ES-I3 (cell line): ENCODE data around the gene EIF2B4.
"Not testable (repeated sequence)": the region's sequence is repeated elsewhere in the genome, so short reads cannot be mapped to it uniquely, and the experiment has no call there.

Source experiments
- H3K36me3 ChIP-seq: 2 replicates; pipeline ENCODE4 v1.6.1; 2013; ENCODE audit warnings: mild to moderate bottlenecking, low read length, control low read depth, moderate library complexity; ENCODE audit not compliant: insufficient read depth
- H3K4me1 ChIP-seq: 2 replicates; pipeline ENCODE4 v1.6.1; 2013; ENCODE audit warnings: mild to moderate bottlenecking, control low read depth, low read length; ENCODE audit not compliant: insufficient read depth
- H3K9ac ChIP-seq: 2 replicates; pipeline ENCODE4 v1.6.1; 2013; ENCODE audit warnings: low read depth, mild to moderate bottlenecking, low read length, moderate library complexity
- H3K9me3 ChIP-seq: 2 replicates; pipeline ENCODE4 v1.6.1; 2013; ENCODE audit warnings: mild to moderate bottlenecking, low read length, moderate library complexity; ENCODE audit not compliant: control insufficient read depth, insufficient read depth

The EIF2B4 gene

DNA sequence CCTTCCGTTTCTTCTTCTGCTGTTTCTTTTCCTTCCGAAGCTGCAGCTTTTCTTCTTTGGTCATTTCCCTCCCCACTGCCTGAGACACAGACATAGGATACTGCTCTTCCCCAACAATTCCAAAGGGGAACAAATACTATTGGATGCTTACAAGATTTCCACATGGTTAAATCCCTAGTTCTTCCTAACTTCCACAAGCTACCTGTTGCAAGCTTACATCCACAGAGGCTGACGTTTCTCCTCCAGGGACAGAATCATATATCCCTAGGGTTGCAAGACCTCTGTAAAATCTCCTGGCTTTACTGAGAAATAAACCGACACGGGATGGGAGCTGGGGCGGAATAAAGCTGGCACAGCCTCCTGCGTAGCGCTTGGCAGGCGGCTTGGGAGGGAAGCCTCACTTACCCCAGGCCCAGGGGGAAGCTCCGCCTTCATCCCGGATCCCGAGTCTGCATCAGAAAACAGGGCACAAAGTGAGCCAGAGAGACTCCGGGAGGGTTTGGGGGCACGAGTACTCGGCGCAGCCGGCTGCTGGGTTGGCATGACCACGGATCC is 590 bp downstream of the EIF2B4 start:
- Histone ChIP-seq H3K9me3 (no peaks in the 10 kb centered on the region), H3K36me3 (peaks cover 34% of the 10 kb centered on the region), H3K4me1 (peaks cover 18% of the 10 kb centered on the region), H3K9ac (peak overlapping the region; percentile 88)

- Histone ChIP-seq H3K36me3 (peaks cover 29% of the 10 kb centered on the region), H3K9me3 (no peaks in the 10 kb centered on the region)
These were observed 6.2 kb downstream of the EIF2B4 start for GRCh38 chr2:27363933-27364332.

GRCh38 chr2:27362678-27363420 is 7.3 kb downstream of the EIF2B4 start:
- Histone ChIP-seq H3K4me1 (no peaks in the 10 kb centered on the region), H3K9ac (no peak overlapping the region), H3K36me3 (peaks cover 20% of the 10 kb centered on the region; the same call in 1 of the 2 replicates), H3K9me3 (no peaks in the 10 kb centered on the region)

More at GRCh38 chr2:27363933-27364332, 6.2 kb downstream of the EIF2B4 start:
- Histone ChIP-seq H3K9ac (no peak overlapping the region), H3K4me1 (no peaks in the 10 kb centered on the region)

- no peaks in the 10 kb centered on the region for H3K9me3 ChIP-seq
- H3K4me1 ChIP-seq, result peaks cover 17% of the 10 kb centered on the region; the same call in 1 of the 2 replicates
- no peaks in the 10 kb centered on the region for H3K36me3 ChIP-seq
- peak within 1 kb of the TSS; percentile 82 for H3K9ac ChIP-seq
These were observed 13.6 kb downstream of the EIF2B4 start, which contains the start of gene GTF3C2 for GRCh38 chr2:27356382-27357181. Gene GTF3C2, minus strand, starts transcription at chr2:27356764. Its CDS starts 13,210 bp downstream, at chr2:27343554.

- Histone ChIP-seq H3K9ac (peak overlapping the region; percentile 82), H3K36me3 (no peaks in the 10 kb centered on the region), H3K4me1 (peaks cover 17% of the 10 kb centered on the region; the same call in 1 of the 2 replicates), H3K9me3 (no peaks in the 10 kb centered on the region)
These were observed 14.1 kb downstream of the EIF2B4 start for GRCh38 chr2:27356056-27356381.

DNA sequence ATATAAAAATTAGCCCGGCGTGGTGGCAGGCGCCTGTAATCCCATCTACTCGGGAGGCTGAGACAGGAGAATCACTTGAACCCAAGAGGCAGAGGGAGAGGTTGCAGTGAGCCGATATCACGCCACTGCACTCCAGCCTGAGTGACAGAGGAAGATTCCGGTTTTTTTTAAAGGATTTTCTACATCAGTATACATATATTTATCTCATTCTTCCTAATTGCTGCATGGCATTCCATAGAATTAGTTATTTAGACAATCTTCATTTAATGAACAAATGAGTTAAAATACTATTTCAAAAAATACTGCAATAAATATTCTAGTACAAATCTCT is 15.6 kb downstream of the EIF2B4 start:
- H3K9ac ChIP-seq, result no peak overlapping the region
- peaks cover 17% of the 10 kb centered on the region; the same call in 1 of the 2 replicates for H3K4me1 ChIP-seq
- no peaks in the 10 kb centered on the region; the same call in 1 of the 2 replicates for H3K36me3 ChIP-seq
- no peaks in the 10 kb centered on the region for H3K9me3 ChIP-seq

DNA sequence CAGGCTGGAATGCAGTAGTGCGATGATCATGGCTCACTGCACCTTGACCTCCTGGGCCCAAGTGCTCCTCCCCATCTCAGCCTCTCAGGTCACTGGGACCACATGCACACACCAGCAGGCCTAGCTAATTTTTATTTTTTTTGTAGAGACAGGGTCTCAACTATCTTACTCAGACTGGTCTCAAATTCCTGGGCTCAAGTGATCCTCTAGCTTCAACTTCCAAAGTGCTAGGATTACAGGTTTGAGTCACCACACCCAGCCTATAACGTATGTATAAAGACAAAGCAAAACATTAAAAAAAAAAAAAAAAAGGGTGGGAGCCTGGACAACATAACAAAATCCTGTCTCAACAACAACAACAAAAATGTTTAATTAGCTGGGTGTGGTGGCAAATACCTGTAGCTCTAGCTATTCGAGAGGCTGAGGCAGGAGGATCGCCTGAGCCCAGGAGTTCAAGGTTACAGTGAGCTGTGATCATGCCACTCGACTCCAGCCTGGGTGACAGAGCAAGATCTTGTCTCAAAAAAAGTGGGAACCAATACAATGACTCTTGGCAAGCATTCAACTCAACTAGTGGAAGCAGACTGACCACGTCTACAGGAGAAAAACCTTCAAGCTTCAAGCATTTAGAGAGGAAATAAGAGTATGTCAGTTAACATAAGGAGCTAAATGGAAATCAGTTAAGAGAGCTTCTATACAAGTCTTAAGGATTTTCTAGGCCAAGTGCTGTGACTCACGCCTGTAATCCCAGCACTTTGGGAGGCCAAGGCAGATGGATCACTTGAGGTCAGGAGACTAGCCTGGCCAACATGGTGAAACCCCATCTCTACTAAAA is 16.2 kb downstream of the EIF2B4 start:
- Histone ChIP-seq H3K36me3 (no peaks in the 10 kb centered on the region; the same call in 1 of the 2 replicates), H3K9ac (no peak overlapping the region), H3K4me1 (peaks cover 17% of the 10 kb centered on the region; the same call in 1 of the 2 replicates), H3K9me3 (no peaks in the 10 kb centered on the region)

- H3K9ac ChIP-seq, H3K9me3 ChIP-seq, H3K36me3 ChIP-seq: not testable (repeated sequence)
- peaks cover 17% of the 10 kb centered on the region; the same call in 1 of the 2 replicates for H3K4me1 ChIP-seq
These were observed 16.8 kb downstream of the EIF2B4 start for GRCh38 chr2:27353386-27353761.

- Histone ChIP-seq H3K9me3 (no peaks in the 10 kb centered on the region), H3K4me1 (peaks cover 17% of the 10 kb centered on the region; the same call in 1 of the 2 replicates), H3K9ac (no peak overlapping the region), H3K36me3 (no peaks in the 10 kb centered on the region; the same call in 1 of the 2 replicates)
These were observed 18.1 kb downstream of the EIF2B4 start for GRCh38 chr2:27351802-27352598.

DNA sequence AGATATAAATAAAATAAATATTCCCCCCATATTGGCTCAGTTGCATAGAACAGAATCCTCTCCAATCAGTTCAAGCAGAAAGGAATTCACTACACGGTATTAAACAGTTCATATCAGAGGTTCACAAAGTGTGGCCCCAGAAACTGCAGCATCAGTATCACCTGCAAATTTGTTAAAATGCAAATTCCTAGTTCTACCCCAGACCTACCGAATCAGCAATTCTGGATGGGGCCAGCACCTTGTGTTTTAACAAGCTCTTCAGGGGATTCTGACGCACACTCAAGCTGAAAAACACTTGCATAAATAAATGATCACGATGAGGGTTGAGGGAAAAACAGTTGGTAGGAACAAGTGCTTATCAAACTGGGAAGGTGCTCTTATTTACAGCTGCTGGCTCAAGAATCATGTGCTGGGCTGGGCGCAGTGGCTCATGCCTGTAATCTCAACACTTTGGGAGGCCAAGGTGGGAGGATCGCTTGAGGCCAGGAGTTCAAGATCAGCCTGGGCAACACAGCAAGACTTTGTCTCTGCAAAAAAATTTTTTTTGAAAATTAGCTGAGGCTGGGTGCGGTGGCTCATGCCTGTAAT is 19.9 kb downstream of the EIF2B4 start:
- peaks cover 17% of the 10 kb centered on the region; the same call in 1 of the 2 replicates for H3K4me1 ChIP-seq
- no peaks in the 10 kb centered on the region for H3K9me3 ChIP-seq
- H3K36me3 ChIP-seq, result no peaks in the 10 kb centered on the region; the same call in 1 of the 2 replicates
- H3K9ac ChIP-seq, result no peak overlapping the region

DNA sequence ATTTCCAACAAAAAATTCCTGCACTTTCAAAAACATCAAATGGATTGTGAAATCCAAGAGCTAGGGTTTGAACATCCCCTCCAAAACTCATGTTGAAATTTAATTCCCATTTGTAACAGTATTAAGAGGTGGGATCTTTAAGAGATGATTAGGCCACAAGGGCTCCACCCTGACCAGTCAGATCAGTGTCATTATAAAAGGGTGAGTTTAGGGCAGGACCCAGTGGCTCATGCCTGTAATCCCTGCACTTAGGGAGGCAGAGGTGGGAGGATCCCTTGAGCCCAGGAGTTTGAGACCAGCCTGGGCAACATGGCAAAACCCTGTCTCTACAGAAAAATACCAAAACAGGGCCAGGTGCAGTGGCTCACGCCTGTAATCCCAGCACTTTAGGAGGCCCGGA is 22.5 kb downstream of the EIF2B4 start:
- no peak overlapping the region for H3K9ac ChIP-seq
- no peaks in the 10 kb centered on the region for H3K9me3 ChIP-seq
- H3K36me3 ChIP-seq, result peaks cover 6% of the 10 kb centered on the region; the same call in 1 of the 2 replicates
- peaks cover 6% of the 10 kb centered on the region; the same call in 1 of the 2 replicates for H3K4me1 ChIP-seq

DNA sequence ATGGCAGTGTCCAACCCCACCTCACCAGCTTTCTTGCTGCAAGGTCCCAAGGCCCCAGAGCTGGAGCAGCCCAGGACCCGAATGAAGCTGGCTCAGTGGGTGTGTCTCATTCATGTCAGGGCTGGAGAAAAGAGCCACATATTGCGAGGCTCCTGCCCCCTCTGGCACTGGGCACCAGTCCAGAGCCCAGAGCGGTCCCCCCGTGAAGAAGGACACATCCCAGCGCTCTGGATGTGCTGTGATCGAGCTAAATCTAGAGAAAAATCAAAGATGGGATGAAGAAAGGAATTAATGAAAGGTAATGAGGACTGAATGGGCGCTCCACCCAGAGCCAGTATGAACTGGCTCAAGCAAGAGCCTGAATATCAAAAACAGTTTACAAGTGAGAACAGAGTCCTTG is 34.0 kb downstream of the EIF2B4 start:
- Histone ChIP-seq H3K4me1 (no peaks in the 10 kb centered on the region), H3K9me3 (no peaks in the 10 kb centered on the region), H3K9ac (no peak overlapping the region), H3K36me3 (peaks cover 57% of the 10 kb centered on the region)

GRCh38 chr2:27335311-27335710 is 34.8 kb downstream of the EIF2B4 start:
- Histone ChIP-seq H3K36me3 (peaks cover 54% of the 10 kb centered on the region), H3K9ac (no peak overlapping the region), H3K4me1 (no peaks in the 10 kb centered on the region), H3K9me3 (no peaks in the 10 kb centered on the region)
